GM19372 (cell line): ENCODE results near the gene PAFAH1B2.
"Not testable (repeated sequence)": the region's sequence is repeated elsewhere in the genome, so short reads cannot be mapped to it uniquely, and the experiment has no call there.

ENCODE experiments used
- ATAC-seq: cut with Tn5 transposase; IDR thresholded peaks from one replicate; pipeline ENCODE4 v1.9.1; 2021; ENCODE audit warnings: mild to moderate bottlenecking, low read depth, moderate library complexity; ENCODE audit not compliant: unreplicated experiment

PAFAH1B2 gene

GRCh38 chr11:117171404-117172061 is 27.4 kb downstream of the PAFAH1B2 start:
- no peak for ATAC-seq

DNA sequence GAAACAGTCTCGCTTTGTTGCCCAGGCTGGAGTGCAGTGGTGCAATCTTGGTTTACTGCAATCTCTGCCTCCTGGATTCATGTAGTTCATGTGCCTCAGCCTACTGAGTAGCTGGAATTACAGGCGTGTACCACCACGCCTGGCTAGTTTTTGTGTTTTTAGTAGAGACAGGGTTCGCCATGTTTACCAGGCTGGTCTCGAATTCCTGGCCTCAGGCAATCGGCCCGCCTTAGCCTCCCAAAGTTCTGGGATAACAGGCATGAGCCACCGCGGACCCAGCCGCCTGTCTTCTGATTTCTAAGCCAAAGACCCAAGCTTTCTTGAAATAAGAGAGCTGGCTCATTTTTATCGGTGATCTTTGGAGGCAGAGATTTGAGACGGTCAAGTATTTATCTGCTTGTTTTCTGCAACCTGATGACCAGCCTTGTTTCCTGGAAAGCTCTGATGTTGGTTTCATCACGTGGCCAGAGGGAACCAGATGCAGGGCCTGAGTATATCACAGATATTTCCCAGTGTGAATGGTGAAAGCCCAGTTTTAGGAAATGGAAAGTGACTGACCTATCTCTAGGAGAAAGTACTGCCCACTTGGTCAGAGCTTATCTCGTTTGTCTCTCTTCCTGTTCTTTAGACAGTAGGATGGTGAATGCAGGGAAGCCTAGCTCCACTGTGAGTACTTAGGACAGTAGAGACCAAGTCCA is 28.8 kb downstream of the PAFAH1B2 start:
- ATAC-seq: no peak

GRCh38 chr11:117175104-117175503 is 31.0 kb downstream of the PAFAH1B2 start:
- no peak for ATAC-seq

GRCh38 chr11:117175781-117176180 is 31.7 kb downstream of the PAFAH1B2 start:
- ATAC-seq: no peak

GRCh38 chr11:117176186-117176585 is 32.1 kb downstream of the PAFAH1B2 start:
- no peak for ATAC-seq

DNA sequence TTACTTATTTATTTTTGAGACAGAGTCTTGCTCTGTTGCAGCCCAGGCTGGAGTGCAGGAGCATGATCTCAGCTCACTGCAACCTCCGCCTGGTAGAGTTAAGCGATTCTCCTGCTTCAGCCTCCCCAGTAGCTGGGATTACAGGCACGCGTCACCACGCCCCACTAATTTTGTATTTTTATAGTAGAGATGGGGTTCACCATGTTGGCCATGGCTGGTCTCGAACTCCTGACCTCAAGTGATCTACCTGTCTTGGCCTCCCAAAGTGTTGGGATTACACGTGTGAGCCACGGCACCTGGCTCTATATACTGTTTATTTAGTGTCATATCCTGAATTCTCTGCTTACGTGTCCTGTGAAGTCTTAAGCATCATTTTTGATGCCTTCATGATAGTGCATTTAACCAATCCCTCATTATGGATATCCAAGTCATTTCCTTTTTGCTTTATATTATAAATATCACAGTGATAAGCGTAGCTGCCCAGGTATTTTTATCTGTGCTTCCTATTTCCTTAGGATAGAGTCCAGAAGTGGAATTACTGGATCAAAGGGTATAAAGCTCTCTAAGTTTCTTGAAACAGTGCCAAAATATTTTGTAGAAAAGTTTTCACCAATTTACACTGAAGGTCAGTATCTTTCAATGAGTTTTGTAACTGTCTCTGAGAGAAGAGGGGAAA is 33.6 kb downstream of the PAFAH1B2 start:
- no peak for ATAC-seq

DNA sequence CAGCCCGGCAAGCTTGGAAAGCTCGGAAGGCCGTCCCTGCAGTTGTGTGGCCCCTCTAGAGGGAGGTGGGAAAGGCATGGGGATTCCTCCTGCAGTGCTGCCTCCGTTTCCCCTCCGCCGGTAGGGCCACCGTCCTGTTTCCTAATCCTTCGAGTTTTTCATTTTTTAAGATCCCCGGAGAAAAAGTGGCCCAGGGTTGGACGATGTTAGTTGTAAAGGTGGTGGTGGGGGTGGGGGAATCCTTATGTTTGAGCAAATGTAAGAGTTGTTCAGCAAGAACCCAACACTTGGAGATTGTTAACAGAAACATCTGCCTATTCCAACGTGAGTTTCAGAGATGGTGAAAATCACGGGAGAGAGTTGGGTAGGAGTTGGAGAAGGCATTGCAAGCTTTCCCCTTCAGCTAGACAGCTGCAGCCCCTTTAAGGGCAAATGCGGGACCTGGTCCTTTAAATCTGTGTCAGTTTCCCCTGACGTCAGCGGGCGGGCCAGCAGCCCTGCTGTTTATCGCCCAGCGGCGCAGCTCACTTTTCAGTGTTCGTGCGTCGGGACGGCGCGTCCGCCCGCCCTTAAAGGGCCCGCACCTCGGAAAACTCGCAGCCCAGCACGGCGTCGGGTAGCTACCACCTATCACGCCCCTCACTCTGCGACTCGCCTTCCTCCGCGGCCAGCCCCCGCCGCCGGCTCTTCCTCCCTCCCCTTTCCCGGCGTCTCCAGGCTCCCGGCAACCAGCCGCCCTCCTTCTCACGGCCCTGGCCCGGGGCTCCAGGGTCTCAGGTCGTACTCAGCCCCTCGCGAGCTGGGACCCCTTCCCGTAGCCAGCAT is 34.3 kb downstream of the PAFAH1B2 start, which contains the start of gene SIDT2:
SIDT2 (plus strand) TSS at position 534 of the 825 bp plus-strand sequence. CDS start 521 bp downstream, outside the sequence.
- ATAC-seq: peak; percentile 94

DNA sequence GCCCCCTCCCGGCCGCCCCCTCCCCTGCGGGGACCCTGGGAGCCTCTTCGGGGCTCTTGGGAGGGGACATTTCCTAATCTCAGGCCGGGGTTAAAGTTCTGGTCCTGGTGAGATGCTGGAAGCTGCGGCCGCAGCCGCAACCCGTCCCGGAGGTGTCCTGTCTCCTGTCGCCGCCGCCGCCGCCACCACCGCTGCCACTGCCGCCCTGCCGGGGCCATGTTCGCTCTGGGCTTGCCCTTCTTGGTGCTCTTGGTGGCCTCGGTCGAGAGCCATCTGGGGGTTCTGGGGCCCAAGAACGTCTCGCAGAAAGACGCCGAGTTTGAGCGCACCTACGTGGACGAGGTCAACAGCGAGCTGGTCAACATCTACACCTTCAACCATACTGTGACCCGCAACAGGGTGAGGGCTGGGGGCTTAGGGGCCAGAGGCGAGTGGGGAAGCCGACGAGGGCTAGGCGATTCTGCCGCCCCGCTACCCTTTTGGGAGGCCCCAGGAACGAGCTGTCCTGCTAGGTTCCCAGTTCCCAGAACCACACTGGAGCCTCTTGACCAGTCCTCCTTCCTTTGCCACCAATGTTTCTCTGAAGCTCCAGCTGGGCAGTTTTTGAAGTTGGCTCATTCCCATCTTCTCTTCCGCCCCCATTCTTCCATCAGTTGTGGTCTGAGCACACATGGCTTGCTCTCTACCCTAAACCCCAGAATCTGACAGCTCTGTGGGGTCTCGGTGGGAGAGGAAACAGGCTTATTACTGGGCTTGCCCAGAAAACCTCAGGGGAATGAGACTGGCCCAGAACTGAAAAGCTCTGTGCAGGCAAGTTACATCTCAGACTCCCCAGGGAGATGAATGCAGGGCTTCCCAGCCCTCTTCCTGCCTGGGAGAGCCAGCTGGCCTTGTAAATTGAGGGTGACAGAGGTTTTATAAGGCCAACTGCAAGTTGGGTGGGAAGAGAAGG is 35.2 kb downstream of the PAFAH1B2 start:
- ATAC-seq: peak; percentile 25

DNA sequence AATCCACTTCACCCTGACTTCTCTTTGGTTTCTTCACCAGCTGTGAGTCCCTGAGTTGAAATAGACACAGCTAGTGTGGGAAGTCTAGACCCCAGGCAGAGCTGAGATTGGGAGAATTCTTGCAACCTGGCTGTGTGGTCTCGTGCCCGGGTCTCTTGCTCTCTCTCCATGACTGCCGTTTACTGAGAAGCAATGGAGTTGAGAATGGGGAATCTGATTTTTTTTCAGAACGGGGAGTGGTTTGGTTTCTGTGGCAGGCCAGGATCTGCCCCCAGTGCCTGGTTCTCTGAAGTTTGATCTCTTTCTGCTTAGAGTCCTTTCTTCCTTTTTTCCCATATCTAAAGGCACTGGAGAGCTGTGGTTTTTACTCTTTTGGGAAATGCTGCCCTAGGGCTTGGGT is 35.9 kb downstream of the PAFAH1B2 start:
- ATAC-seq: no peak

- no peak for ATAC-seq
These were observed 36.8 kb downstream of the PAFAH1B2 start for GRCh38 chr11:117180661-117181585.

- ATAC-seq: no peak
These were observed 37.8 kb downstream of the PAFAH1B2 start for GRCh38 chr11:117181586-117182550.

- no peak for ATAC-seq
These were observed 38.5 kb downstream of the PAFAH1B2 start for GRCh38 chr11:117182551-117182935.

GRCh38 chr11:117183178-117183577 is 39.1 kb downstream of the PAFAH1B2 start:
- not testable (repeated sequence) for ATAC-seq

DNA sequence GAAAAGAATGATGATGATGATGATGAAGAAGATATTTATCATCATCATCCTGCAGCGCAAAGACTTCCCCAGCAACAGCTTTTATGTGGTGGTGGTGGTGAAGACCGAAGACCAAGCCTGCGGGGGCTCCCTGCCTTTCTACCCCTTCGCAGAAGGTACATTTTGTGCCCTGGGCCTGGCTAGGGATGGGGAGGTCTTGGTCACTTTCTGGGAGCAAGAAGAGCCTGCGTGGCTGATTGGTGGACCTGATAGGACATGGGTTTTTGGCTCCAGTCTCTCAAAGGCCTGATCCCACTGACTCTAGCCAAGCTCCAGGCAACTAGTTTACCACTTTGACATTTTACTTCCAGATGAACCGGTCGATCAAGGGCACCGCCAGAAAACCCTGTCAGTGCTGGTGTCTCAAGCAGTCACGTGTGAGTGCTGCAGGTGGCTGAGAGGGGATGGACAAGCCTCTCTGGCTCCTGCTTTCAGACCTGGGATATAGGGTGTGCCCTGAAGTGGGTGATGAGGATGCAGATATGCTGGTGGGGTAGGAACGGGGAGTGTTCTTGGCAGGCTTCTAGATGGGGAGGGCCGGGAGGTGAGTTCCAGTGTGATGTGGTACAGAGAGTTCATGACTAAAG is 39.8 kb downstream of the PAFAH1B2 start:
- ATAC-seq: no peak

GRCh38 chr11:117185736-117186430 is 41.8 kb downstream of the PAFAH1B2 start:
- no peak for ATAC-seq

DNA sequence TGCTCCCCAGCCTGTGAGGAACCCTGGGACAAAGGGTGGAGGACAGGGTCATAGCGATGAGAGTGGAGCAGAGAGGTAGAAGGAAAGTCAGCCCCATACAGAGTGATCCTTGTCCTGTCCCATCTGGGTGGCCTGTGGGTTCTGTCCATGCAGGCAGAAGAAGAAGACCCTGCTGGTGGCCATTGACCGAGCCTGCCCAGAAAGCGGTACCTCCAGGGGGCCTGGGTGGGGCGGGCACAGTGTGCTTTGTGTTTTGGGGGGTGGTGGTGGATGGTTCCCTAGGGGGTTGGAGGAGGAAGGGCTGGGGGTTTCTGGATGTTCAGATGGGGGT is 42.3 kb downstream of the PAFAH1B2 start:
- no peak for ATAC-seq
